ENCODE measurements around the gene CIITA.
A peak's percentile ranks its signal among the peaks of the same experiment; 100 is the strongest.

Gene CIITA

GRCh38 chr16:10852286-10852685 lies 24.7 kb upstream of the CIITA start:
- no peak for DNase-seq (ENCODE audit: low spot score)

DNA sequence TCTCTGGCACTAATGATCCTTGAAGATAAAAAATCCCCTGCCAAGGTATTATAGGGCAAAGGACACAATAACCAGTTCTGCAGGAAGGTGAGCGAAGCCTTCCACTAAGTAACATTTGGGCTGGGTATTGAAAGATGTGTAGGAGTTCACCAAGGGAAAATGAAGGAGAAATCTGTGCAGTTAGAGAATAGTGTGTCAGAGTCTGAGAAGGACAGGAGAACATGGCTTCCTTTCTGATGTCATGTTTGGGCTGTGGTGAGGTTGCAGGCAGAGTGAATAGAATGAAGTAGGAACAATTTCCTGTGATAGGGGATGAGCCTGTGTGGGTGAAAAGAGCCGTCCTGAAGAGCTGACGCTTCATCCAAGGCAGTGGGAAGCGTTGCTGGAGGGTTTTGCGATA lies 24.1 kb upstream of the CIITA start:
- no peak for DNase-seq (ENCODE audit: low spot score)

- DNase-seq (ENCODE audit: low spot score): no peak
Observed at GRCh38 chr16:10856042-10856441, 21.0 kb upstream of the CIITA start.

GRCh38 chr16:10858203-10858602 lies 18.8 kb upstream of the CIITA start:
- no peak for DNase-seq (ENCODE audit: low spot score)

DNA sequence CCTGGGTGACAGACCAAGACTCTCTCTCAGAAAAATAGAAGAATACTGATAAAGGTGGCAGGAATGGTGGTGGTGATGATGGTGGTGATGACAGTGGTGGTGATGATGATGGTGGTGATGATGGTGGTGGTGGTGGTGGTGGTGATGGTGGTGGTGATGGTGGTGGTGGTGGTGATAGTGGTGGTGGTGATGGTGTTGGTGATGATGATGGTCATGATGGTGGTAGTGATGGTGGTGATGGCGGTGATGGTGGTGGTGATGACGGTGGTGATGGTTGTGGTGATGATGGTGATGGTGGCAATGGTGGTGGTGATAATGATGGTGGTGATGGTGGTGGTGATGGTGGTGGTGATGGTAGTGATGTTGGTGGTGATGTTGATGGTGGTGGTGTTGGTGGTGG lies 18.0 kb upstream of the CIITA start:
- DNase-seq (ENCODE audit: low spot score): no peak

GRCh38 chr16:10859658-10860057 lies 17.3 kb upstream of the CIITA start:
- DNase-seq (ENCODE audit: low spot score): no peak

GRCh38 chr16:10862438-10862837 lies 14.6 kb upstream of the CIITA start:
- DNase-seq (ENCODE audit: low spot score): no peak

GRCh38 chr16:10865991-10866966 lies 10.7 kb upstream of the CIITA start:
- no peak for DNase-seq (ENCODE audit: low spot score)

DNA sequence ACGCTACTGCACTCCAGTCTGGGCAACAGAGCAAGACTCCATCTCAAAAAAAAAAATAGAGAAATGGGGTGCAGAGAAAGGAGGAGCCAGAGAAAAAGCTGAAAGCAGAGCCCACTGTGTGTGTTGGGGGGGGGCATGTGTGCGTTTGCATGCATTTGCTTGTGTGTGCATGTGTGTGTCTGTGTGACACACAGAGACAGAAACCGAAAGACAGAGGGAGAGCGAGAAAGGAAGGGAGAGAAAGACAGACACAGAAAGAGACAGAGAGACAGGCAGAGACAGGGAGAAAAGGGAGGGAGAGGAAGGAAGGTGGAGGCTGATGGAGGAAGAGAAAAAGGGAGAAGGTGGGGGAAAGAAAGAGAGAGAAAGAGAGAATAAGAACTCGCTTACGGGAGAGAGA lies 9.8 kb upstream of the CIITA start:
- DNase-seq (ENCODE audit: low spot score): no peak

DNA sequence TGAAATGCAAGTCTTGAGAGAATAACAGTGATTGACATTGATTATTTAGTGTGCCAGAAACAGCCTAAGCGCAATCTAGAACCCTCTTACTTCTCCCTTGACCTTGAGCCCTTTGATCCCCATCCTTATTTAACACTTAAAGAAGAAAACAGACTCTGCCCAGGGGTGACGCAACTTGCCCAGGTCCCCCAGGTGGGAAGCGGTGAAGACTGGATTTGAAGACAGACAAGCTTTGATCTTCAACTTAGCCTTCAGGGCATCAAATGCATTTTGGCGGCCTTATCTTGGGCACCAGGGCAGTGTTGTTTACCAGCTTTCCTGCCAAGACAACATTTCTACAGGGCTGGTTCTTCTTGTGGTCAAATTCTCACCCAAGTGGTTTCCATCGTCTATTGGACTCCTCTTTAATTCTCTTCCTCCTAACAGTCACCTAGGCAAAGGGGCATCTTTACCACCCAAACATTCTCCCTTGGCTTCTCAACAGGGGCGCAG lies 8.9 kb upstream of the CIITA start:
- DNase-seq (ENCODE audit: low spot score): no peak

GRCh38 chr16:10868596-10869469 lies 8.2 kb upstream of the CIITA start:
- DNase-seq (ENCODE audit: low spot score): no peak

DNA sequence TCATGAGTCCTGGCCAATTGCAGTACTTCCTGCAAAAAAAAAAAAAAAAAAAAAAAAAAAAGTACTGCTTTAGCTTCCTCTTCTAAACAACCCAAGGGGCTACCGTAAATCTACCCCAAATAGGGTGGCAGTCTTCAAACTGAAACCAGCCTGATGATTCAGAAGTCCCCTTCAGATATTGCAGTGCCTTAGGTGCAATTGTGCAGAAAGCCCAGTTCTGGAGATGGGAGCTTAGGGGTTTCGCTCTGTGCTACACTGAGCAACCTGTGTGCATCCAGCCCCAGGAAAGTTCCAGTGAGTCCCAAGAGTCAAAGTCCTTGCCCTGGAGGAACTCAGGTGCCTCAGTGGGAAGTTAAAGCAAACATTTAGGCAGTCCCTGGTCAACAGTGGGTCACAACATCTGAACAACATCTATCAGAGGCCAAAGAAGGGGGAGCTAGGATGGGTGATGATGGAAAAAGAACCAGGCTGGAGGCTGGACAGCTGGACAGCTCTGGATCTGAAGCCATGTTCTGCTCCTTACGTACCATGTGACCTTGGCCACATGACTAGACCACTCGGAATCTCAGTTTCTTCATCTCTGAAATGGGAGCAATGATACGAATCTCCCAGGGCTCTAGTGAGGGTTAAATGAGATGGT lies 6.7 kb upstream of the CIITA start:
- DNase-seq (ENCODE audit: low spot score): no peak

- no peak for DNase-seq (ENCODE audit: low spot score)
Observed at GRCh38 chr16:10870808-10871156, 6.2 kb upstream of the CIITA start.

DNA sequence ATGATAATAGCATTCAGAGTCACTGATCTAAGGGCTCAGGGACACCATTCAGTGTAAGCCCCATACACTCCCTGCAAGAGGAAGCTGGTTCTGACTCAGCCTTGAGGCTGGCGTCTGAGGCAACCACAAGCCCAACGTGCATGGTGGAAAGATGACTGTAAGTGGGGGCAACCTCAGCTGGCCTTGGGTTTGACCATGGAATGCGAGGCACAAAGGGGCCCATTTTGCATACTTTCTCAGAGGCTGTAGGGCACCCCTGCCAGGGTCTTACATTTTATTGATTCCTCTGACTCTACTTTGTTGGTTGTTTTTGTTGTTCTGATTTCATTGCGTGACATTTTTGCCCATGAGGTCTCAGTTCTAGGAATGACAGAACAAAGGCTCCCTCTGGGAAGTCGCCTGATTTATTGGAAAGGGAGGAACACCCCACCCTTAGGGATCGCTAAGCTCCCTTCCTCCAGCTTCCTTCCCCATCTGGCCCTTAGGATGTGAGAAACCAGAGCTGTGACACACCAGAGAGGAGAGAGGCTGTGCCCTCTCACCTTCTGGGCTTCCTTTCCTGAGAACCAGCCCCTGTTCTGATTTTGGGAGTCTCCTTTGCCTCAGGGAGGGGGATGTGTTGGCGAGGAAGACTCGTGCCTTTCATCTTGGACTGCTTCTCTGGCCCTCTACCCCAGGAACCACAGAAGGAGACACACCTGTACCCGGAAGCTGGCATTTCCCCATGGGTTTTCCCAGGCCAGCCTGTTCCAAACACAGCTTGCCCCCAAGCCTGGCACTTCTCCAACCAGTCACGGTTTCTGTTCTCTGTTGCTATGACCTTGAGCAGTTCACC lies 5.6 kb upstream of the CIITA start:
- peak; percentile 80 for DNase-seq (ENCODE audit: low spot score)

DNA sequence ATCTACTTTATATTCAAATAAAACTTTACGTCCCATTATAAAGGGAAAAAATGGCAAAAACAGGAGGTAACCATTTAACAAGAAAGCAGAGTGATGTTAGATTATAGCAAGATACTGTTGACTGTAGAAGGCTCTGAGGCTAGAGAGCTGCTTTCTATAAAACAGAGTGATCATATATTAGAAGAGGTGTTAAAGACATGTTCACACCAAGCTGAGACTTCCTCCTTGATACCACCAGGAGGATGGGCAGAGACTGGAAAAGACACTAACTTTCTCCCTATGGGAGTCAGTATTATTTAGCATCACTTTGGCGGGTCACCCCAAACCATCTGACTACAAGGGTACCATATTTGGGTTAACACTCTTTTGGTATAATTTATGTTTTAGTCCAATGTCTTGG lies 687 bp upstream of the CIITA start:
- DNase-seq (ENCODE audit: low spot score): no peak

DNA sequence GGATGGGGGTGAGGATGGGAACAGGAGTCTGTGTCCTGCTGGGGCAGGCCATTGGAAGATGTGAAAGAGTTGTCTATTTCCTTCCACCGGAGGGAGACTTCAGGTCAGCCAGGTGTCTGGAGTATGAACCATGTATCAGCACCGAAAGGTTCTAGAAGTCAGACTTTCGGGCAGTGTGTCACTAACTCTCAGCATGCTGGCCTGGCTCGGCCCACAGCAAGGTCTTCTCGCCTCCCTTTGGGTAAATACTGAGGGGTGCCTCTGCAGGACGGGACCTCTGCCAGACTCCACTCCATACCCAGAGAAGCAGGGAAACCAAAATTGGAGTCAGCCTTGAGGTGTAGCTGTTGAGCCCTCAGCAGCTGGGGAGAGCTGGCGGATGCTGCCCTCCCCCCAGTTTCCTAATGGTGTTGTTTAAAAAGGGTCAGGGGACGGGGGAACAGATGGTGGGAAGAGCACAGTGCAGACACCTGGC lies 507 bp downstream of the CIITA start:
- no peak for DNase-seq (ENCODE audit: low spot score)

DNA sequence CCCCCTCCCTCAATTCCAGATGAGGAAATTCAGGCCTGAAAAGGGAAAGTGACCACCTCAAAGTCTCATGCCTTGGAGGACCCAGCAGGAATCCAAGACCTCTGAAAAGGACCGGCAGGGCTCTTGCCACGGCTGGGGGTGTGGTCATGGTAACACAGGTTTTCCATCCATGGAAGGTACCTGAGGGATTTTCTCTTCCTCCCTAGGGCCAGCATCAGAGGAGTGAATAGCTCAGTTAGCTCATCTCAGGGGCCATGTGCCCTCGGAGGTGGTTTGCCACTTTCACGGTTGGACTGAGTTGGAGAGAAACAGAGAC lies 1.3 kb downstream of the CIITA start:
- no peak for DNase-seq (ENCODE audit: low spot score)

GRCh38 chr16:10878644-10879501 lies 1.9 kb downstream of the CIITA start:
- peak; percentile 62 for DNase-seq (ENCODE audit: low spot score)

DNA sequence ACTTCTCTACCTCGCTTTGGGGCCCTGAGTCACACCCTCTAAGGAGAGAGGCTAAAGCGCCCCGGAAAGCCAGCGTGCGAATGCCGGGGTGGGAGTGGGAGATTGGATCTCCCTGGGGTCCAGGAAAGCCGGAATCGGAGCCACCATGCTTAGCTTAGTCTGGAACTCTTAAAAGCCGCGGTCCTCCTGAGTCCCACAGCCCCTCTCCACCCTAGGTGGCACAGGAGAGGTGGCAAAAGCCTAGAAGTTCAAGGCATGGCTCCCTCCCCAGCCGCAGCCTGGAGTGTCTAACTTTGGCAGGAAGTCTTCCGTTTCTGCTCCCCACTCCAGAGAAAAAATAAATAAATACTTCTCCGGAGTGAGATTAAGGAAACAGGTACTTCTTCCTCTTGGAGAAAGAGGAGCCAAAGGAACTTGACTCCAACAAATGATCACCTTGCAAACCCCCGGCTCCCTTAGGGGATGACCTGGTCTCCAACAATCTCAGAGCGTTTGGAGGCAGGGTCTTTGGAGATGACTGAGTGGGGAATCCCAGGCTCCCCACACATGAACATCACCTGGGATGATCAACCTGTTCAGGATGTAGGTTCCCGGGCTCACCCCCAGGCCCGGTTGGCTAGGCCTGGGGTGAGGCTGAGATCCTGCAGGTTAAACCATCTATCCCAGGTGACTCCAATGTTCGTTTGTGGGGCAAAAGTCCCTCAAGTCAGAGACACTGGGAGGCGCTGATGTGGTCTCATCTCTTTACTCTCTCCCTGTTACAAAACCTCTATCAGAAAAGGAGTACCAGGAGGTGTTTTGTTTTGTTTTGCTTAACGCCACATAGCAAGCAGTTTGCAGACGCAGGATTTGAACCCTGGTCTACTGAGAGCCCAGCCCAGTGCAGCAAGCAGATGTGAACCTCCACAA lies 2.9 kb downstream of the CIITA start:
- DNase-seq (ENCODE audit: low spot score): no peak

Data from hepatic stellate cell (primary cell).